Measurements from ENCODE around the gene FBXL13.

- TF ChIP-seq YBX1 (IDR thresholded peaks at IDR 0.05) (no peak), CREM (IDR thresholded peaks at IDR 0.05; ENCODE audit: low read depth) (no peak), EP300 (IDR thresholded peaks at IDR 0.05; ENCODE audit: borderline replicate concordance in 1 of 2, control insufficient read depth in 1 of 2, low read depth in 2 of 2, low read length in 2 of 2) (no peak), CHD4 (IDR thresholded peaks at IDR 0.05) (no peak), TARDBP (IDR thresholded peaks at IDR 0.05; ENCODE audit: borderline replicate concordance) (no peak), EZH2 (IDR thresholded peaks at IDR 0.05; ENCODE audit: borderline replicate concordance, control insufficient read depth, low read depth, low read length) (no peak), SRF (IDR thresholded peaks at IDR 0.05; ENCODE audit: low read depth in 2 of 2, low read length in 2 of 2) (no peak), CTCF (IDR thresholded peaks at IDR 0.05 in 2 of 3, conservative IDR thresholded peaks at IDR 0.05 in 1 of 3; ENCODE audit: control insufficient read depth in 2 of 3, extremely low read depth in 1 of 3, insufficient read depth in 1 of 3, low read depth in 3 of 3, low read length in 3 of 3) (no peak), SUPT20H (IDR thresholded peaks at IDR 0.05; ENCODE audit: borderline replicate concordance, control insufficient read depth, low read depth, low read length) (no peak), YY1 (IDR thresholded peaks at IDR 0.05; ENCODE audit: low read depth, low read length) (no peak), ZNF384 (IDR thresholded peaks at IDR 0.05; ENCODE audit: borderline replicate concordance, low read depth, low read length) (no peak), ZNF687 (IDR thresholded peaks at IDR 0.05) (no peak), CREB1 (IDR thresholded peaks at IDR 0.05; ENCODE audit: low read depth) (no peak), HDAC6 (IDR thresholded peaks at IDR 0.05; ENCODE audit: unreplicated experiment) (no peak)
Measured at GRCh38 chr7:102840404-102840803, 234.2 kb downstream of the FBXL13 start.

Measured in GM12878 (cell line).